Frontal cortex (tissue), 4 donors: ENCODE data around the gene FAM43B. TPM values are rescaled to one million over a fixed set of nuclear protein-coding genes. Genes with fewer than 3 reads are reported as not detected.
"Not testable (repeated sequence)": the region's sequence is repeated elsewhere in the genome, so short reads cannot be mapped to it uniquely, and the experiment has no call there.

ENCODE experiments used
- DNase-seq, 2 donors: peaks; one replicate each; pipeline ENCODE4 v3.0.0; 2012; ENCODE audit warnings: low spot score in 2 of 2
- FAIRE-seq: peaks from 2 replicates; lab custom pipeline; 2012; peaks lifted over from hg19 to GRCh38; lab: Jason Lieb, UNC
- total RNA-seq: library from RNA; depleted of rRNA; stranded (reverse); fragments of >200 nt; gene quantifications from one replicate; pipeline ENCODE4 v1.2.3, GENCODE V29; 2014
- donor health status: control.
- donor health status: control.
- donor health status: control.

FAM43B gene
- 0.82 TPM for total RNA-seq

- no peak for FAIRE-seq
Observed at GRCh38 chr1:20551945-20552727, at the start of gene FAM43B. FAM43B (plus strand) TSS chr1:20552573; CDS start chr1:20552974, 401 bp downstream.

DNA sequence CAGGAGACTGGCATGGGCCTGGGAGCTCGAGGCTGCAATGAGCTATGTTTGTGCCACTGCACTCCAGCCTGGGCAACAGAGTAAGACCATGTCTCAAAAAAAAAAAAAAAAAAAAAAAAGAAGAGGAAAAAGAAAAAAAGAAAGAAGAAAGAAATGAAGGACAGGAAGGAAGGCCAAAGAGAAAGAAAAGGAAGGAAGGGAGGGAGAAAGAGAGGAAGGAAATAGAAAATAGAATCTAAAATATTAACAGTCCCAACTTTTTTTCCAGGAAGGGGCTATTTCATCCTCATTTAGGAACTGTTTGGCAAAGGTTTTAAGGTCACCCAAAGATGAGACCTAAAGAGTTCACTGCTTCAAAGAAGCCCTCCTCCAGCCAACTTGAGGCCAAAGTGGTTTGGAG is 46.9 kb upstream of the FAM43B start:
- FAIRE-seq (no peak), DNase-seq (no peak)

More at GRCh38 chr1:20551945-20552727, at the start of gene FAM43B:
- DNase-seq = peak; percentile 68 to 76

GRCh38 chr1:20507248-20507563 is 45.2 kb upstream of the FAM43B start:
- DNase-seq (no peak), FAIRE-seq (no peak)

DNA sequence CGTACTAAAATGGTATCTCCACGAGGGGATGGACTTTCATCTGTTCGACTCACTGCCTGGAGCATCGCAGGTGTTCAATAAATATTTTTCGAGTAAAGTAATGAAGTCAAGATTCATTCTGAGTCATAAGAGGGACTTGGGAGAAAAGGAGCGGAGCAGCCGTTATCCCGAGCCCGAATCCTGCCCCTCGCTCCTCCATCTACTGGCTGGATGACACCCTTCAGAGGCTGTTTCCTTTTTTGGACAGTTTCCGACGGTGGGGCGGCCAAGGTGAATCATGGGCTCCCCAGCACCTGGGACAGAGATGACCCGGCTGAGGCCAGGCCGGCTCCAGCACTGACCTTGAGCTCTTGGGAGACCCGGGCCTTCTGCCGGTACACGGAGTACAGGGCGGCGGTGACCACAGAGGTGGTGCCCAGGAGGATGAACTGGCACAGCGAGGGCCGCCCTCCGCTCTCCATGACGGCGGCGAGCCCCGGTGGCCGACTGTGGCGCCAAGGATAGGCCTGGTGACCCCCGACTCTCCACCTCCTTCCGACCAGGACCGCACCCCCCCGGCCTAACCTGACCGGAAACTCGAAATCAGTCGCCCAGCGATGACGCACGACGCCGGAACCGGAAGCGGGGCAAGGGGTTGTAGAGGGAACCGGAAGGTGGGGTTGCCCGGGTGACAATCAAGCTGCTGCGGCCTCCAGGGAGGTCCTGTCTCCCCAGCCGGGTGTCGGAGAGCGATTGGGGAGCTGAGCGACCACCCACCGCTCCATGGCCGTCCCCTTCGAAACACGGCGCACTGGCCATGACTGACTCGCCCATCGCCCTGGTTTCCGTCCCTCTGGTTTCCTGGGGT is 44.6 kb upstream of the FAM43B start, which contains the start of gene MUL1:
Gene MUL1, minus strand, starts transcription at position 588 of the 847 bp plus-strand sequence. Its CDS starts 127 bp downstream, at position 461.
- FAIRE-seq (no peak), DNase-seq (peak; percentile 78 to 95)

GRCh38 chr1:20508411-20508771 is 44.0 kb upstream of the FAM43B start:
- FAIRE-seq (no peak), DNase-seq (no peak)

DNA sequence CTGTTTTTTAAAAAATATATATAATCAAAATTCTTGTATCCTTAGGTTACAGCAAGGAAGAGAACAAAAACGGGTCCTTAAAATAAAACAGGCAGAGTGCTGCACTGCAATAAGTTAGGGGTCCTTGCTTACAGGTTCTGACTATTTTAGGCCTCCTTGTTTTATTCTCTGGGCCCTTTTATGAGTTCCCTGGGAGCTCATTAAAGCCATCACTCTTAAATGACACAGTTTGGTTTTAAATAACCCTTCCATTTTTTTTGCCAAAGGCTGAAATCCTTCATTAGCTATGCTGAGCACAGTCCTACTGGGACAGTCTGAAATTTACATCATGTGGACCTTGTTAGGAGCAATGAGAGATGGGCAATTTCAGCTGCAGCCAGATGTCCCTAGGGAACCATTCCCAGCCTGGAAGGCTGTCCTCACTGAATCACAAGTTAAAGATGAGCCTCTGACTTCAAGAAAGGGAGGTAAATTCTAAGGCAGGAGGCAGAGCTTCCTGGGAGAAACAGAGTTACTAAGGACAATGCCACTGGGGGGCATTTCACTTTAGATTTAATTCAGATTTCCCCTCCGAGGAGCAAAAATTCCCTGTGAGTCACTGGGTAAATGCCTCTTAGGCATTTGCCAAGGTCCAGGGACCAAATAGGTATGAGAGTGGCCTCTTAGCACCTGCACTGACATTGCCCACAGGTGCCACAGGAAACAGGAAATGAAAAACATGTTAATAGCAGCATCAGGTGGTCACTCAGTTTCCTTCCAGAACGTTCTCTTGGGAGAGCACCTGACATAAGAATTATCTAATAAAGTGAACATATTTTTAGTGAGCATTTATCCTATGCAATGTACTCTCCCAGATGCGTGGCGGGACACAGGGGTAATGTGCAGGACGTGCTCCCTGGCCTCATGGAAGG is 40.6 kb upstream of the FAM43B start:
- FAIRE-seq = no peak

DNA sequence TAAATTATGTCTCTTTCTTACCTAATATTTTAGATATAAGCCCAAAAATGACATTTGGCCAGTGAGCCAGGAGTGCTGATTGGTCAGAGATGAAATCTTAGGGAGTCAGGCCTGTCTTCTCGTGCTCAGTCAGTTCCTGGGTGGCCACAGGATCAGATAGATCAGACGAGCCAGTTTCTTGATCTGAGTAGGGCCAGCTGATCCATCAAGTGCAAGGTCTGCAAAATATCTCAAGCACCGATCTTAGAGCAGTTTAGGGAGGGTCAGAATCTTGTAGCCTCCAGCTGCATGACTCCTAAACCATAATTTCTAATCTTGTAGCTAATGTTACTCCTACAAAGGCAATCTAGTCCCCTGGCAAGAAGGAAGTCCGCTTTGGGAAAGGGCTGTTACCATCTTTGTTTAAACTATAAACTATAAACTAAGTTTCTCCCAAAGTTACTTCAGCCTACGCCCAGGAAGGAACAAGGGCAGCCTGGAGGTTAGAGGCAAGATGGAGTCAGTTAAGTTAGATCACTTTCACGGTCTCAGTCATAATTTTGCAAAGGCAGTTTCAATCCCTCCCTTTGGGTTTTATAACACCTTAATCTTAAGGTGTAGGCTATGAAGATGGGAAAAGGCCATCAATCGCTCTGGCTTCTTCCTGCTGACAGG is 32.6 kb upstream of the FAM43B start:
- not testable (repeated sequence) for FAIRE-seq

More for the DNA sequence above, 40.6 kb upstream of the FAM43B start:
- no peak for DNase-seq

GRCh38 chr1:20521960-20522861 is 30.2 kb upstream of the FAM43B start:
- DNase-seq (peak in 1 of 2 donors; percentile 57), FAIRE-seq (no peak)

More for the DNA sequence above, 32.6 kb upstream of the FAM43B start:
- not testable (repeated sequence) for DNase-seq

GRCh38 chr1:20526267-20526666 is 26.1 kb upstream of the FAM43B start:
- no peak for FAIRE-seq
- no peak for DNase-seq

- DNase-seq (no peak), FAIRE-seq (no peak)
Observed at GRCh38 chr1:20528221-20528620, 24.2 kb upstream of the FAM43B start.

- FAIRE-seq (no peak), DNase-seq (no peak)
Observed at GRCh38 chr1:20530306-20530705, 22.1 kb upstream of the FAM43B start.

GRCh38 chr1:20530901-20531300 is 21.5 kb upstream of the FAM43B start:
- DNase-seq (no peak), FAIRE-seq (no peak)

GRCh38 chr1:20533635-20534034 is 18.7 kb upstream of the FAM43B start:
- DNase-seq (no peak), FAIRE-seq (no peak)

DNA sequence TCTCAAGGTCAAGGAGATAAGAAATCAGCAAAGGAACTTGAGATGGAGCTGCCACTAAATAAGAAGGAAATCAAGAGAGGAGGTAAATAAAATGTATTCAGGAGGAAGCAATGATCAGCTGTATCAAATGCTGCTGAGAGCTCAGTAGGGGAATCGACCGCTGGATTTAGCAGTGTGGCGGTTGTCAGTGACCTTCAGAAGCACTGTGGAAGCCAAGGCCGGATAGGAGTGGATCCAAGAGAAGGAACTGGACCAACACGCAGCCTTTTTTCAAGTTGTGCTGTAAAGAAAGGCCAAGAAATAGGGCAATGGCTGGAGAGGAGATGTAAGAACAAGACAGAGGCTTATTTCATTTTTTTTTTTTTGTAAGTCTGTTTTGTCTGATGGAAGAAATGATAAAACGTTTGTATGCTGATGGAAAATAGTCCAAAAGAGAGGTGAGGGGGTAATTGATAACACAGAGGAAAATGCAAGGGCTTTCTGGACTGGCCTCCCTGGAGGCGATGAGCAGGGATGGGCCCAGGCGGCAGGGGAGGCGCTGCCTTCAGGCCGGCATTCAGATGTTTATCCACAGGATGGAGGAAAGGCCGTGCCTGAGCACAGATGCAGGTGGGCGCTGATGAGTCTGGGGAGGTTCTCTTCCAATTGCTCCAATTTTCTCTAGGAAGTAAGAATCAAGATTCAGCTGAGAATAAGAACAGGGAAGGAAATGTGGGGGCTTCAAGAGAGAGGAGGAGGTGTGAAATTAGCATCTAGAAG is 17.5 kb upstream of the FAM43B start:
- no peak for DNase-seq
- FAIRE-seq = no peak

GRCh38 chr1:20538227-20538626 is 14.1 kb upstream of the FAM43B start:
- DNase-seq = no peak

DNA sequence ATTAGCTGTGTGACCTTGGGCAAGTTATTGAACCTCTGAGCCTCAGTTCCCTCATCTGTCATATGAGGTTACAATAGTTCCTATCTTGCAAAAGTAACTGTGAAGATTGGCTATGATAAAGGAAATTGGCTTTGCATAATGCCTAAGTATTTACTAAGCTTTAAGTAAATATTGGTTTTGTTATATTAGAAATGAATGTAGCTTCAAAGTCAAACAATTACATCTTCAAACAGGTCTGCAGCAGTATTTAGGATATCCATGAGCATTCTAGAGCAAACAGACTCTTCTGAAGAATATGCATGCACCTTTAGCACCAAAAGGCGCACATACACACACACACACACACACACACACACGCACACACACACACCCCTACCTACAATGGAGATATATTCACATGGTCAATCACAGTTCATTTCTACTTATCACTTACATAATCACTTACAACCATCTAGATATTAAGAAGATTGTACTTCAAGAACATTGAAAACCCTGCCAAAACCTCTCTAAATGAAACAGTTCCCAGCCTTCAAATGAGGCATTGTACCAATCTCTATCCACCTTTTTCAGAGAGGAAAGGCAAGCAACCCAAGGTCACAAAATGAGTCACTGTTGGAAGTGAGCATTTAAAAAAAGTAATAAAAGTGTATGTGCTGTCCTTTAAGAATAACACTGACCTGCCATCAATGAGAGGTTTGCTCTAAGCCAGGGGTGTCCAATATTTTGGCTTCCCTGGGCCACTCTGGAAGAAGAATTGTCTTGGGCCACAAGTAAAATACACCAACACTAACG is 13.4 kb upstream of the FAM43B start:
- DNase-seq = no peak
- no peak for FAIRE-seq

More at GRCh38 chr1:20538227-20538626, 14.1 kb upstream of the FAM43B start:
- FAIRE-seq = no peak

DNA sequence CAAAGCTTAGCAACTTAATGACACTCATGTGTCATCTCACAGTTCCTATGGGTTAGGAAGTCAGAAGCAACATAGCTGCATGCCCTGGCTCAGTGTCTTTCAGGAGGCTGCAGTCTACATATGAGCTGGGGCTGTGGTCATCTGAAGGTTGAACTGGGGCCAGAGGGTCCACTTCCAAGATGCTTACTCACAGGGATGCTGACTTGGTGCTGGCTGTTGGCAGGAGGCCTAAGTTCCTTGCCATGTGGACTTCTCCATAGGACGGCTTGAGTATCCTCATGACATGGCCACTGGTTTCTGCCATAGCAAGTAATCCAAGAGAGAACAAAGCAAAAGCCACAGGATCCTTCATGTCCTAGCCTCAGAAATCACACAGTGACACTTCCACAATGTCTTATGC is 12.1 kb upstream of the FAM43B start:
- DNase-seq = no peak
- no peak for FAIRE-seq
